HG02840 (cell line): ENCODE measurements around the gene IL27RA.

Source experiments
- ATAC-seq: cut with Tn5 transposase; IDR thresholded peaks from one replicate; pipeline ENCODE4 v1.9.1; 2021; ENCODE audit warnings: mild to moderate bottlenecking, moderate library complexity, moderate number of reproducible peaks; ENCODE audit not compliant: unreplicated experiment, low FRiP score

IL27RA gene

DNA sequence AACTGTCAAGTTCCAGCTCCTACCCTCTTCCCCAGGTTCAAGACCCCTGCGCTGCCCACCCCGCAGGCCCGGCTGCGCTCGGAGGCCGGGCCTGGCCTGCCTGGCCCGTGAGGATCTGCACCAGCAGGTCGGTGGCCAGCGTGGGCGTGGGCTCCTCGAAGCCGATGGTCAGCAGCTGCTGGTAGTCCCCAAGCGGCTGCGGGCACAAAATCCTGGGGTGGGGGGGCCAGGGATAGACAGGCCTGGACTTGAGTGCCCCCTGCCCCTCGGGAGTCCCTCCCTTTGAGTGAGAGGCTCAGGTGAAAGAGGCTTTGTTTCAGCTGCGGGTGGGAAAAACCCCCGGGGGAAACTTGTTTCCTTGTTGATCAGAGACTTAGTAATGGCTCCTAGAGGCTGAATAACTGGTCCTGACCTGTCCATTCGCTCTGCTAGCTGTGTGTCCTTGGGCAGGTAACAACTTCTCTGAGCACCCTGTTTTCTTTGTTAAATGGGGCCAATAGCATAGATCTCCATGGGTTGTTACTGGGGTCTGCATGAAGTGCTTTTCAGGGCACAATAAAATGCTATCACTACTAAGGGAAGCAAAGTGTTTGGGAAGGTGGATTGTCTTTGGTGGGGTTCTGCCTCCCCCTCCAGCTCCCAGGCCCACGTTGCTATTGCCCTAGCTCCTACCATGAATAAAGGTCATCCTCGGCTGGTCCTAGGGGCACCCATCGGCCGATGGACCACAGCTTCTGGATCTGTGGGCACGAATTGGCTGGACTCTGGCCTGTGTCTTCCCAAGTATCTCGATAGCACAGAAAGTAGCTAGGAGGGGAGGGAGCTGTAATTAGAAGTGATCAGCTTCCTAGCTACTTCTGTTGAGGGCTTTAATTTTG, 50.5 kb downstream of the IL27RA start:
- ATAC-seq: peak; percentile 9

DNA sequence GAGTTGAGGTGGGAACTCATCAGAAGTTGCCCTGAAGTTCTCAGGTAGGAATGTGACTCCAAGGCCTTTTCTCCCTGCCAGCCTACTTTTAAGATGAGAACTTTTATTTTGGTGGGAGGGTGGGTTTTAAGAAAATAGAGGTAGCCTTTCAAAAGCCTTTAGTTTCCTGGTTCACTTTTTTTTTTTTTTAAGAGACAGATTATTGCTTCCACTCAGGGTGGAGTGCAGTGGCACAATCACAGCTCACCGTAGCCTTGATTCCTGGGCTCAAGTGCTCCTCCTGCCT, 51.1 kb downstream of the IL27RA start:
- ATAC-seq: no peak

GRCh38 chr19:14085309-14085995, 53.9 kb downstream of the IL27RA start, which contains the start of gene C19orf67:
Gene C19orf67, minus strand, starts transcription at chr19:14085783. Its CDS starts 156 bp downstream, at chr19:14085627.
- no peak for ATAC-seq

- ATAC-seq: no peak
Observed at GRCh38 chr19:14086098-14086497, 54.5 kb downstream of the IL27RA start.

GRCh38 chr19:14088634-14089411, 57.3 kb downstream of the IL27RA start:
- no peak for ATAC-seq

GRCh38 chr19:14089412-14089661, 57.8 kb downstream of the IL27RA start:
- no peak for ATAC-seq

GRCh38 chr19:14089662-14090508, 58.3 kb downstream of the IL27RA start:
- no peak for ATAC-seq

GRCh38 chr19:14090509-14091080, 59.0 kb downstream of the IL27RA start, which contains the start of gene SAMD1:
Gene SAMD1, minus strand, starts transcription at chr19:14090751.
- peak; percentile 36 for ATAC-seq

- peak; percentile 54 for ATAC-seq
Observed at GRCh38 chr19:14091081-14091812, 59.7 kb downstream of the IL27RA start.

- ATAC-seq: no peak
Observed at GRCh38 chr19:14091813-14092462, 60.4 kb downstream of the IL27RA start.

DNA sequence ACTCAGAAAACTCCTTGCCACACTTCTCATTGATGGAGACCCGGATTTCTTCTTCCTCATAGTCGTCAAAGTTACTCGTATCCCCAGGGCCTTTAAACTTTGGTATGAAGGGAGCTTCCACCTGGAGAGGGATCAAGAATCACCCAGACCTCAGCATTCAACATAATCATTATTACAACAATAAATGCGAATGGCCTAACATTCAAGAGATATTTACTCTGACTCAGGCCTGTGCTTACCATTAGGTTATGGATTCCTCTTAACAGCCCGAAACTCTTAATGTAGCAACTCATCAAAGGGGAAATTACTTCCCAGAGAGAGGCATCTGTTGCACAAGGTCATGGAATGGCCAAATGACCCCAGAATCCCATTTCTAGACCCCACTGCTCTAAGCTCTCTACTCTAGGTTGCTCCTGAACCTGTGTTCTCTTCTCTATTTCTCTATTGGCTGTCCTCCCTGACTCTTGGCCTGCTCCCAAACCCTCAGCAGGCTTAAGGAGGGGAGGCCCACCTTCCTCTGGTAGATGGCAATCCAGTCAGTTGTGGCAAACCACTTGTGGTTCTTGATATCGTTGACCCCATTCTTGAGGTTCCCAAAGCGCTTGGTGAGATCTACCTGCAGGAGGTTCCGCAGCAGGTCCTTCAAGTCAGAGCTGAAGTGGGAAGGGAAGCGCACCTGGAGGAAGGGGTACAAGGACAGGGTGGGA, 61.7 kb downstream of the IL27RA start:
- no peak for ATAC-seq

DNA sequence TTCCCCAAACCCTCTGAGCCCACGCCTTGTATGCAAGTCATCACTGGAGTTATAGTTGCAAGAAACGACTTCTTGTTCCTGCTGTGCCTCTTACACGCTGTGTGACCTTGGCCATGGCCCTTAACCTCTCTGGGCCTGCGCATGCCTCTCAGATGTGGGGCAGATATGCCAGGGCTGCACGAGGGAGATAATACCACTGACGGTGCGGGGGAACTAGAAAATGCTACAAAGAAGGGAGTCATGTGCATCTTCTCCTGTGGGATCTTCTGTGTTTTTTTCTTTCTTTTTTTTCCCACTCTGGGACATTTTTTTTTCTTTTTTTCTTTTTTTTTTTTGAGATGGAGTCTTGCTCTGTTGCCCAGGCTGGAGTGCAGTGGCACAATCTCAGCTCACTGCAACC, 63.3 kb downstream of the IL27RA start:
- no peak for ATAC-seq

DNA sequence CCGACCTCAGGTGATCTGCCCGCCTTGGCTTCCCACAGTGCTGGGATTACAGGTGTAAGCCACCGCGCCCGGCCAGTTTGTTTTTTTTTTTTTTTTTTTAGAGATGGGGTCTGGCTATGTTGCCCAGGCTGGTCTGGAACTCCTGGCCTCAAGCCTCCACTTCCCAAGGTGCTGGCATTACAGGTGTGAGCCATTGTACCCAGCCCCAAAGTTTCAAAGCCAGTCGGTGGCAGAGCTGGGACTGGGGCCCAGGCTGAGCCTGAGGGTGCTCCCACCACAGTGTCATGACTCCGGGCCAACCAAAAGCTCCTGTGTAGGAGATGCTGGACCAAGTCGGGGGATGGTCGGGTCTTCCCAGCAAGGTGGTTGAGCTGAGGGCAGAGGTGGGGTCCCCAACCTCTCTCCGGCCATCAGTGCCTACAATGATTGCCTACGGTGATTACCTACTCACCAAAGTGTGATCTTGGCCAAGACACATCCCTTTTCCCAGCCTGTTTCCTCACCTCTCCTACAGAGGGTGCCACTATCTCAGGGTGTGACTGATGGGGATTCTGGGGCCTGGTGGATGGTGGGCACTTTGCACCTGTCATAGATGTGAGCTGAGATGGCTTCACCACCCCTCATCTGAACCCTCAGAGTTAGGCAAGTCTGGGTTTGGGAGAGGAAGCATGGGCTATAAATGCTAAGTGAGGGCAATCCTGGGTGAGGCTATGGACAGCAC, 64.9 kb downstream of the IL27RA start:
- no peak for ATAC-seq

- no peak for ATAC-seq
Observed at GRCh38 chr19:14097532-14098151, 66.1 kb downstream of the IL27RA start.

- no peak for ATAC-seq
Observed at GRCh38 chr19:14101003-14101545, 69.5 kb downstream of the IL27RA start.

DNA sequence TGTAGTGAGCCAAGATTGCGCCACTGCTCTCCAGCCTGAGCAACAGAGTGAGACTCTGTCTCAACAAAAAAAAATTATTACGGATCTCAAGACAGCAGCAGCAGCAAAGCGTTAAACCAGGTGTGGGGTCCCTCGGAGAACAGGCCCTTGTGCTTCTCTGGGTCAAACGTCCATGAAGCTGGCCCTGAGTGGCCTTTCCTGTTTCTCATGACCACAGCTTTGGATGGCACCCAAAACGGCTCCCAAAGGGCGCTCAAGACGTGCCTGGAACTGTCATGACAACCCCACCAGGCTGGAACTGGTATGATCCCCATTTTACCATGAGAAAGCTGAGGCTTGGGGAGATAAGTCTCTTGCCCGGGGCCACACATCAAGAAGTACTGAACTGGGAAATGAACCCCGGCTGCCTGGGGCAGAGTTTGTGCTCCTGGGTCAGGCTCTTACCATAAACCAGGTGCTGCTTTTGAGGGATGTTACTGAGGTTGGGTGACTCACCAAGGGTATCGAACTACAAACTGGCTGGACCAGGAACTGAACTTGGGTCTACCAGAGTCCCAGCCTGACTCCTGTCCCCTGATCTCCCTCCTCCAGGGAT, 70.6 kb downstream of the IL27RA start:
- ATAC-seq: no peak

- ATAC-seq: no peak
Observed at GRCh38 chr19:14102756-14103155, 71.2 kb downstream of the IL27RA start.
